Stimulated activated CD4-positive, alpha-beta T cell treated with anti-CD3 and anti-CD28 coated beads, TNF-alpha, amount 100 ng/mL, for 24 hours (primary cell): Measurements from ENCODE around the gene AGAP1.

Source experiments
- DNase-seq, 3 experiments: peaks; one replicate each; pipeline ENCODE4 v3.0.0-alpha.2; 2020; ENCODE audit warnings: low read depth in 3 of 3

The AGAP1 gene

DNA sequence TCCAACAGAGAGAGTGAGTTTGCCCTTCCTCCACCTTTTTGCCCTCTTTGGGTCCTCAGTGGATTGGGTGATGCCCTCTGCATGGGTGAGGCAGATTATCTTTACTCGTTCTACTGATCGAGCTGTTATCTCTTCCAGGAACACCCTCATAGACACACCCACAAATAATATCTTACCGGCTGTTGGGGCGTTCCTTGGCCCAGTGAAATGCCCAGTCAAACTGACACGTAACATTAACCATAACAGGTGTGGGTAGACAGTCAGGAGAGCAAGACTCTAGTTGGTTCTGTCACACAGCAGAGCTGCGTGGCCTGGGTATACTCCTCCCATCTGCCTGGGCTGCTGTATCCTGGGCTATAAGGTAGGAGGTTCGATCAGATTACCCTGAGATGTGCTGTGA, 144.1 kb downstream of the AGAP1 start:
- no peak for DNase-seq

DNA sequence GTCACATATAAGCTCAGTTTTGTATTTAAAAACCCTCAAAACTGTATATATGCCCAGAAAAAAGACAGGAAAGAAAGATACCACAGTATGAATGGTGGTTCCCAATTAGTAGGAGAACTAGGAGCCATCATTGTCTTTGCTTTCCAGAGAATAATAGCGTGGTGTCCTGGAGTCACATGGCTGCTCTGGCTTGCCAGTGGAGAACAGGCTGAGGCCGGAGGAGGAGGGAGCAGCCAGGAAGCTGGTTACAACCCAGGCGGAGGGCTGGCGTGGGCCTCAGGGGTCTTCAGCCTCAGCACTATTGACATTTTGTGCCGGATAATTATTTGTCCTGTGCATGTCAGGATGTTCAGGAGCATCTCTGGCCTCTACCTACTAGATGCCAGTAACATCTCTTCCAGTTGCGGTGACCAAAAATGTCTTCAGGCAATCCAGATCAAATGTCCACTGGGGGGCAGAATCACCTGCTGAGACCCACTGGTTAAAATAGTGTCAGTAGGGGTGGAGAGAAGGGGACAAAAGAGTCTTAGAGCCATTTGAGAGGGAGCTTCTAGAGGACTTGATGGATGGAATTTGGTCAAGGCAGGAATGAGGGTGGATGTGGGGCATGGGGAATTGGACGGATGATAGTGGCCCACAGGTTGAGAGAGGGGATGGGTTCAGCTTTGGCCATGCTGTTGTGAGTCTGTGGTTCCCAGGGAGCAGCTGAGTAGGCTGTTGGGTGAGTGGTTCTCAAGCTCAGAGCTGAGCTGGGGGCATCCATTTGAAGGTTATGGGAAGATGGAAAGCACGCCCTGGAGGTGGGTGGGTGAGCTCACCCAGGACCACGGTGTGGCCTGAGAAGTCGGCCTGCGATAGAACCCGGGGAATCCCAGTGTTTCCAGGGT, 144.9 kb downstream of the AGAP1 start:
- no peak for DNase-seq

- no peak for DNase-seq
Measured at GRCh38 chr2:235639428-235639773, 145.6 kb downstream of the AGAP1 start.

GRCh38 chr2:235639885-235640284, 146.0 kb downstream of the AGAP1 start:
- DNase-seq = no peak

GRCh38 chr2:235640377-235640776, 146.5 kb downstream of the AGAP1 start:
- no peak for DNase-seq

- no peak for DNase-seq
Measured at GRCh38 chr2:235640926-235641723, 147.3 kb downstream of the AGAP1 start.

- DNase-seq = no peak
Measured at GRCh38 chr2:235641956-235642355, 148.1 kb downstream of the AGAP1 start.

DNA sequence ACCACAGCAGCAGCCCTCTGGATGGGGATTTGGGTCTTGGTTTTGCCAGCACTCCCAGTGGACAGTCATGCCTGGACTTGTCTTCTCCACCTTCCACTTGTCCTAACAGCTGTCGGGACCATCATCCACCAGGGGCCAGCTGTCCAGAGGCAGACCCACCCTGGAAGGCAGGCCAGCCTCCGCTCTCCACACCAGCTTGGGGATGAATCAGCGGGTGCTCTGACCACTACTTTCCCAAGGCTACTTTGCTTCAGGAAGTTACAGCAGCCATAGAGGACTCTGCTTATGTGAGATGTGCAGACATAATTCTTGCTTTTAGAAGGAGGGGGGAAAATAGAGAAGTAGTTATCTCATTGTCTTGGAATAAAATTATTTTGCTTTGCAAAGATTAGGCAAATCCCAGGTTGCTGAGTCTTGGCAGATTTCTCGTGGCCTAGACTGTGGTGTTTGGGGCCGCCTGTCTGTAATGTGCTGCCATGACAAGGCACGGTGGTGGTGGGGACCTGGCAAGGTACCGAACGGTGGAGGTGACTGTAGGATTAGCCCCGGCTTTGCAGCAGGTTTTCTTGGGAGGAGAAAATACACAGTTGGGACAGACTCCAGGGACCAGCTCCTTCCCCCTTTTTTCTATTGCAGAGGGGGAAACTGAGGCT, 148.7 kb downstream of the AGAP1 start:
- DNase-seq = no peak

GRCh38 chr2:235643680-235644511, 150.1 kb downstream of the AGAP1 start:
- no peak for DNase-seq

GRCh38 chr2:235647264-235647663, 153.4 kb downstream of the AGAP1 start:
- no peak for DNase-seq

GRCh38 chr2:235647877-235648276, 154.0 kb downstream of the AGAP1 start:
- DNase-seq = no peak

GRCh38 chr2:235649418-235649817, 155.6 kb downstream of the AGAP1 start:
- DNase-seq = no peak

GRCh38 chr2:235651643-235652042, 157.8 kb downstream of the AGAP1 start:
- no peak for DNase-seq

- no peak for DNase-seq
Measured at GRCh38 chr2:235654103-235654813, 160.4 kb downstream of the AGAP1 start.

- no peak for DNase-seq
Measured at GRCh38 chr2:235658351-235659174, 164.7 kb downstream of the AGAP1 start.

DNA sequence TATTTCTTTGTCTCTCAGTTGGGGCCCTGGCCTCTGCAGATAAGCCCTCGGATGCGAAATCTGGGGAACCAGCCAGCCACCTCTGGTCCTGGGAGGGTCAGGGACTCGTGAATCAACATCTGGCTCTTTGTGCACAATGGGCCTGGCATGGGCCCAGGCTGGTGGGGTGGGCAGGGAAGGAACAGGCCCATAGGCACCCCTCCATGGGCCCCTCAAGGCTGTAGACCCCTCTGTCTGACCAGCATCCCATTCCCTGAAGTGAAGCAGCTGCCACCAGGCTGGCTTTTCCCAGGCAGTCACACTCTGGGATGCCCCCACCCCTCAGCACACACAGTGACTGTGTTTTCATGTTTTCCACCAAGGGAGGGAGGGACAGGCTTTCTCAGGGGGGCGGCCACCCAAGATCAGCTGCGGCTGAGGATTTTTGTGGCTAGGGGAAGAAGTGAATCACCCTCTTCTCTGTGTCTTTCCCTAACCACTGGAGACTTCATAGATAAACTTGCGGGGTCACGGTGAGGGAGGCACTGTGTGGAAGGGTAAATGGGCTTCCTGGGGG, 166.0 kb downstream of the AGAP1 start:
- DNase-seq = no peak

DNA sequence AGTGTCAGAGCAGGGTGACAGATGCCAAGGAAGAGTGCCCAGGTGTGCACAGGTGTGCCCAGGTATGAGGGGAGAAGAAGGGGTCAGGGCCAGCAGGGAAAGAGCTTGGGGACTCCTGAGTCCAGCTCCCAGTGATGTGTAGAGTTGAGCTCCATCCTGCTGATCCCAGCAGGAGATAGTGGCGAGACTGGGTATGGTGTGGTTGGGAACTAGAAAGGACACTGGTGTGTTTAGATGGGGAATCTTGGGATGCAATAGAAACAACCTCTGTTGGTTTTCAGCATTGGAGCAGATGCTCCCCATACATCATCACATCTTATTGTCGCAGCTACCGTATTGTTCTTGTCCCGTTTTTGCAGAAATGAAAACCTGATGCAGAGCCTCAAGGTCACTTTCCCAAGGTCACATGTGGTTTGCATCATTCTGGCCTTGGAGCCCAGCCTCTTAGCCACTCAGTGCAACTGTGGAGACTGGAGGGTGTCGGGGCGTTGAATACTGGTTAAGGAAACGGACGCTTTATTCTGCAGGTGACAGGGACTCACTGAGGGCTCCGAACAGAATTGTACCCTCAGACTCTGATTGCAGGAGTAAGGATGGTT, 166.7 kb downstream of the AGAP1 start:
- DNase-seq = no peak

DNA sequence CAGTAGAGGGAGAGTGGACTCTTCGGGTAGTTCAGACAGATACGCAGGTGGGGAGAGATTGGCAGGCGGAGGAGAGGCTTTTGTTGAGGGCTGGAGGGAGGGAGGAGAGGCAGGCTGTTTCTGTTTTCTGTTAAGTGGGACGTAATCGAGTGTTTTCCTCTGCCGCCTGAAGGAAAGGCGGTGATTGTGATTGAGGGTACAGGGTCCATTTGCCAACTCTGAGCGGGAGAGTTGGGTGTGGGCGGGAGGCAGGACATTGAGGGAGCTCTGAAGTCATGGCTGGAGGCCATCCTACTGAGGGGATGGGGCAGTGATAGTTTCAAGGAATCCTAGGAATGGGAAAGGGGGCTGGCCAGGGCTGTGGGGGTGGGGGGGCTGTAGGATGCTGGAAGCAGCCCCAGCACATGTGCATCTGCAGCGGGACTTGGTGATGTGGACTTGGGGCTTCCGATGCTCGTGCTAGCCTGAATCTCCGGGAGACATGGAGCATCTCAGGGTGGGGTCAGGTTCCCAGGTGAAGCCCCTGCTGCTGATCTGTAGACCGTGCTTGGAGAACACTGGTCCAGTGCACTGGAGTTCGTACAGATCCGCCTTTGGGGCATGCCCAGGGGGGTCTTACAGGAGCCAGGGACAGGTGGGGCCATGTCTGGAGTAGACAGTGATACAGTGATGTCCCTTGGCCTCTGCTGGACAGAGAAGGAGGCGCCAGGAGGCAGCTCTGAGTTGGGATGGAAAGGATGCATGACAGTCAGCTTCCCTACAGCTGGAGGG, 167.5 kb downstream of the AGAP1 start:
- DNase-seq = no peak

- DNase-seq = no peak
Measured at GRCh38 chr2:235661952-235662351, 168.1 kb downstream of the AGAP1 start.
